ENCODE data around the gene PSPN.

PSPN gene

DNA sequence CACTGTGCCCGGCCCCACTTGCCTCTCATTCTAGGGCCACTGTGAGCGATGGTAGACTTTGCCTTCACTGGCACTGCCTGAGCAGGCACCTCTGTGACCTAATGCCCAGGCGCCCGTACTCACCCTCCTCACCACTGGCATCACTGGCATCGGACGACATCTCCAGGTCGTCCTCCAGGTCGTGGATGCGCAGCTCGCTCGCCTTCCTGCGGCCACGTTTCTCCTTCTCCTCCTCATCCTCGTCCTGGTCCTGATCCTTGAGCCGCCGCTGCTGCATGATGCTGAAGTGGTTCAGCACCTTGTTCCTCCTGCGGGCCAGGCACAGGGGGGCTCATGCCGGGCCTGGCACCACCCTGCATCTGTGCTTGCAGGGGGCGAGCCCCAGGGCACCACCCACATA is 7.5 kb upstream of the PSPN start:
- no peak overlapping the region for H3K4me3 ChIP-seq (ENCODE audit: low read depth, low read length)
- TF ChIP-seq, protein P1, sequence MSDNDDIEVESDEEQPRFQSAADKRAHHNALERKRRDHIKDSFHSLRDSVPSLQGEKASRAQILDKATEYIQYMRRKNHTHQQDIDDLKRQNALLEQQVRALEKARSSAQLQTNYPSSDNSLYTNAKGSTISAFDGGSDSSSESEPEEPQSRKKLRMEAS (IDR thresholded peaks at IDR 0.05; ENCODE audit: low read depth, low read length), result no peak
- TF ChIP-seq, protein P2, sequence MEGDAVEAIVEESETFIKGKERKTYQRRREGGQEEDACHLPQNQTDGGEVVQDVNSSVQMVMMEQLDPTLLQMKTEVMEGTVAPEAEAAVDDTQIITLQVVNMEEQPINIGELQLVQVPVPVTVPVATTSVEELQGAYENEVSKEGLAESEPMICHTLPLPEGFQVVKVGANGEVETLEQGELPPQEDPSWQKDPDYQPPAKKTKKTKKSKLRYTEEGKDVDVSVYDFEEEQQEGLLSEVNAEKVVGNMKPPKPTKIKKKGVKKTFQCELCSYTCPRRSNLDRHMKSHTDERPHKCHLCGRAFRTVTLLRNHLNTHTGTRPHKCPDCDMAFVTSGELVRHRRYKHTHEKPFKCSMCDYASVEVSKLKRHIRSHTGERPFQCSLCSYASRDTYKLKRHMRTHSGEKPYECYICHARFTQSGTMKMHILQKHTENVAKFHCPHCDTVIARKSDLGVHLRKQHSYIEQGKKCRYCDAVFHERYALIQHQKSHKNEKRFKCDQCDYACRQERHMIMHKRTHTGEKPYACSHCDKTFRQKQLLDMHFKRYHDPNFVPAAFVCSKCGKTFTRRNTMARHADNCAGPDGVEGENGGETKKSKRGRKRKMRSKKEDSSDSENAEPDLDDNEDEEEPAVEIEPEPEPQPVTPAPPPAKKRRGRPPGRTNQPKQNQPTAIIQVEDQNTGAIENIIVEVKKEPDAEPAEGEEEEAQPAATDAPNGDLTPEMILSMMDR (IDR thresholded peaks at IDR 0.05; ENCODE audit: low read depth, low read length), result no peak
- TF ChIP-seq MYC (IDR thresholded peaks at IDR 0.05; ENCODE audit: low read depth, low read length) (no peak), POLR2A (IDR thresholded peaks at IDR 0.05; ENCODE audit: extremely low read depth, insufficient read length) (no peak)
- no peak for DNase-seq (ENCODE audit: low read depth)

DNA sequence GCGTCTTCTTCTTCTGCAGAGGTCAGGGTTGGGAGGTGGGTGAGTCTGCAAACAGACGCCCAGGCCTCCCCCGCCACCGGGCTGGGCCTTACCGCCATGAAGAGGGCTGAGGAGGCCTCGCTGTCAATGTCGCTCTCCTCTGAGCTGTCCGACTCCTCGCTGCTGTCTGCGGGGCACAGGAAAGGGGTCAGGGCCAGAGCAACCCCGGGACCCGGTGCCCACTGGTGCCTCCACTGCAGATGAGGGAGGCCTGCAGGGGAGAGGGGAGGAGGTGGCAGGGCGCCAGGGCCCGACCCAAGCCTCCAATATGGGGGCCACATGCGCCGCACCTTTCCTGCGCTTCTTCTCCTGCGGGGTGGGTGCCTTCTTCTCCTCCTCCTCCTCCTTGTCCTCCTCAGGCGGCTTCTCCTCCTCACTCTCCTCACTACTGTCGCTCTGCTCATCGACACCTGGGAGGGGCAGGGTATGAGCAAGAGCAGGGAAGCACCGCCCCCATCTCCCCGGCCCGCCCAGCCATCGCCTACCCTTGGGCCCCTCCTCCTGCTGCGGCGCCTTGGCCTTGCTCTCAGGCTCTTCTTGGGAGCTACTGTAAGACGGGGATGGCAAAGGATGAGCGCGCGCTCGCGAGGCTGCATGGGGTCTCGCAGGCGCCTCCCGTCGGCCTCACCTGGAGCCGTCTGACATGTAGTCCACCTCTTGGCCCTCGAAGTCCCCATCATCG is 5.5 kb upstream of the PSPN start:
- no peak for DNase-seq (ENCODE audit: low read depth)
- no peak for TF ChIP-seq POLR2A (IDR thresholded peaks at IDR 0.05; ENCODE audit: extremely low read depth, insufficient read length)
- TF ChIP-seq, protein P1 (IDR thresholded peaks at IDR 0.05; ENCODE audit: low read depth, low read length), result no peak
- TF ChIP-seq, protein P2 (IDR thresholded peaks at IDR 0.05; ENCODE audit: low read depth, low read length), result no peak
- TF ChIP-seq MYC (IDR thresholded peaks at IDR 0.05; ENCODE audit: low read depth, low read length), result no peak
- no peak overlapping the region for H3K4me3 ChIP-seq (ENCODE audit: low read depth, low read length)

DNA sequence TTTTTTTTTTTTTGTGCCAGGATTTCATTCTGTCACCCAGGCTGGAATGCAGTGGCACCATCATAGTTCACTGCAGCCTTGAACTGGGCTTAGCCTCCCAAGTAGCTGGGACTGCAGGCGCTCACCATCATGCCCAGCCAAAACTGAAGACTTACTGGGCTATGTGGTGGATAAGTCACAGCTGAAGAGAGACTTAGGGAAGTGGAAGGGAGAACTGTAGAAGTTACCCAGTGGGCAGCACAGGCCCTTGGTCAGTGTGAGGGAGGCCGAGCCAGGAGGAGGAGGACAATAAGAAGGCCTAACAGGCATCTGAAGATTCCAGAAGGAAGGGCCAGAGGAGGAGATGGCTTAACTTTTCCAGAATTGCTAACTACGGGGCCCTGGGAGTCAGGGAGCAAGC is 4.0 kb upstream of the PSPN start:
- TF ChIP-seq, protein P2 (IDR thresholded peaks at IDR 0.05; ENCODE audit: low read depth, low read length), result no peak
- TF ChIP-seq, protein P1 (IDR thresholded peaks at IDR 0.05; ENCODE audit: low read depth, low read length), result no peak
- TF ChIP-seq MYC (IDR thresholded peaks at IDR 0.05; ENCODE audit: low read depth, low read length) (no peak), POLR2A (IDR thresholded peaks at IDR 0.05; ENCODE audit: extremely low read depth, insufficient read length) (no peak)
- no peak for DNase-seq (ENCODE audit: low read depth)
- H3K4me3 ChIP-seq (ENCODE audit: low read depth, low read length), result no peak overlapping the region

DNA sequence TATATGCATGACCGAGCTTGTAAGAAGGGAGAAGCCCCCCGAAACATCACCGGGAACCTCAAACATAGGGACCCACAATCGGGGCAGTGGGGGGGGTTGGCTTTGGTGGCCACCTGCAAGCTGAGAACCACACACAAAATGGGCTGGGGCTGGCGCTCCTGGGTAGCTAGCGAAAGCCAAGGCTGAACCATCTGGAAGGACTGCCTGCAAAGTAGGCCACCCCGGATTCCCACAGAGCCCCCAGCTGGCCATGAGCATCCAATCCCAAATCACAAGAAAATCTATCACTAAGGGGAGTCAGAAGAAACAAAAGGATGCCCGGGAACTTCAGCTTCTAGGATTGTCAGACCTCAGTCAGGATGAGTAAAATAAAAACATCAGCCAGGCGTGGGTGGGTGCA is 2.8 kb upstream of the PSPN start:
- TF ChIP-seq MYC (IDR thresholded peaks at IDR 0.05; ENCODE audit: low read depth, low read length) (no peak), POLR2A (IDR thresholded peaks at IDR 0.05; ENCODE audit: extremely low read depth, insufficient read length) (no peak)
- TF ChIP-seq, protein P2 (IDR thresholded peaks at IDR 0.05; ENCODE audit: low read depth, low read length), result no peak
- TF ChIP-seq, protein P1 (IDR thresholded peaks at IDR 0.05; ENCODE audit: low read depth, low read length), result no peak
- DNase-seq (ENCODE audit: low read depth), result no peak
- H3K4me3 ChIP-seq (ENCODE audit: low read depth, low read length), result no peak overlapping the region

DNA sequence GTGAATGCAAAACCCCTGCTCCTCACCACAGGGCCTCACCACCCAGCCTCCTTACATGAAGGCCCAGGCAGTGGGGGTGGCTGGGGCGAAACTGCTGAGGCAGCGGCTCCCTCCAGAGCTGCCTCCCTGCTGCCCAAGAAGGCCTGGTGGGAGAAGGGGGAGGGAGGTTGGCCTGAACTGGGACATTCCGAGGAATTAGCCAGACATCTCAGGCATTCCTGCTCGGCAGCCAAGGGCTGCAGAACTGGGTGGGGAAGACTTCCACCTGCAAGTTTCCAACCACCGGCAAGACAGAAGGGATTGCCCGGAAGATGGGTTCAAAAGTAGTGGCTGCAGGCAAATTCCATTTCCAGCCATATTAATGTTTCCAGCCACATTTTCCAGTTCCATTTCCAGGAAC is 2.3 kb upstream of the PSPN start:
- TF ChIP-seq POLR2A (IDR thresholded peaks at IDR 0.05; ENCODE audit: extremely low read depth, insufficient read length), result no peak
- no peak for TF ChIP-seq MYC (IDR thresholded peaks at IDR 0.05; ENCODE audit: low read depth, low read length)
- TF ChIP-seq, protein P1 (IDR thresholded peaks at IDR 0.05; ENCODE audit: low read depth, low read length), result no peak
- TF ChIP-seq, protein P2 (IDR thresholded peaks at IDR 0.05; ENCODE audit: low read depth, low read length), result no peak
- no peak for DNase-seq (ENCODE audit: low read depth)
- H3K4me3 ChIP-seq (ENCODE audit: low read depth, low read length), result no peak overlapping the region

Measured in NB4 (cell line).